Suppressor macrophage treated with lipopolysaccharide for 4 hours (primary cell): Measurements from ENCODE around the gene GCLC.
"Not testable (repeated sequence)": the region's sequence is repeated elsewhere in the genome, so short reads cannot be mapped to it uniquely, and the experiment has no call there.

Experiments used
- DNase-seq: peaks from one replicate; pipeline ENCODE4 v3.0.0-alpha.2; 2020

Gene GCLC

GRCh38 chr6:53544470-53545308, at the start of gene GCLC:
TSS of gene GCLC (minus strand) at chr6:53545101. CDS start at chr6:53544645, 456 bp downstream.
- DNase-seq = peak; percentile 96

- no peak for DNase-seq
Measured at GRCh38 chr6:53594596-53594995, 49.7 kb upstream of the GCLC start.

- DNase-seq = peak; percentile 91
Measured at GRCh38 chr6:53593001-53593488, 48.1 kb upstream of the GCLC start.

GRCh38 chr6:53591873-53592272, 47.0 kb upstream of the GCLC start:
- DNase-seq = peak; percentile 63

GRCh38 chr6:53588816-53589509, 44.1 kb upstream of the GCLC start:
- DNase-seq = no peak

- no peak for DNase-seq
Measured at GRCh38 chr6:53587291-53587690, 42.4 kb upstream of the GCLC start.

- DNase-seq = peak; percentile 39
Measured at GRCh38 chr6:53585208-53585900, 40.5 kb upstream of the GCLC start.

- DNase-seq = peak; percentile 61
Measured at GRCh38 chr6:53584726-53585125, 39.8 kb upstream of the GCLC start.

GRCh38 chr6:53583451-53583850, 38.5 kb upstream of the GCLC start:
- peak; percentile 29 for DNase-seq

- peak; percentile 37 for DNase-seq
Measured at GRCh38 chr6:53582963-53583362, 38.1 kb upstream of the GCLC start.

GRCh38 chr6:53581856-53582255, 37.0 kb upstream of the GCLC start:
- DNase-seq = peak; percentile 51

GRCh38 chr6:53581173-53581773, 36.4 kb upstream of the GCLC start:
- peak; percentile 71 for DNase-seq

- no peak for DNase-seq
Measured at GRCh38 chr6:53579338-53579737, 34.4 kb upstream of the GCLC start.

GRCh38 chr6:53578371-53578770, 33.5 kb upstream of the GCLC start:
- no peak for DNase-seq

GRCh38 chr6:53573299-53573698, 28.4 kb upstream of the GCLC start:
- no peak for DNase-seq

- not testable (repeated sequence) for DNase-seq
Measured at GRCh38 chr6:53572379-53572778, 27.5 kb upstream of the GCLC start.

- DNase-seq = no peak
Measured at GRCh38 chr6:53568776-53569616, 24.1 kb upstream of the GCLC start.

- DNase-seq = no peak
Measured at GRCh38 chr6:53567701-53568100, 22.8 kb upstream of the GCLC start.

- no peak for DNase-seq
Measured at GRCh38 chr6:53566755-53567154, 21.9 kb upstream of the GCLC start.

- peak; percentile 78 for DNase-seq
Measured at GRCh38 chr6:53565886-53566285, 21.0 kb upstream of the GCLC start.

GRCh38 chr6:53564401-53565065, 19.6 kb upstream of the GCLC start:
- DNase-seq = no peak
